CD4-positive, alpha-beta T cell (primary cell): ENCODE data around the gene SORL1. TPM values are rescaled to one million over a fixed set of nuclear protein-coding genes. Genes with fewer than 3 reads are reported as not detected.
A peak's percentile ranks its signal among the peaks of the same experiment; 100 is the strongest.

Experiments
- ATAC-seq: fragments of 200-7000 bp; cut with Tn5 transposase; one replicate; pipeline ENCODE4 v1.10.0; 2022; ENCODE audit warnings: mild to moderate bottlenecking; ENCODE audit not compliant: poor library complexity
- CTCF ChIA-PET: fragments of 350-600 bp; sonication (Branson Sonifier 250); formaldehyde crosslinking; loops from one replicate; lab custom pipeline; 2021; ENCODE audit warnings: antibody characterized with exemption, inconsistent platforms; lab: Charles Lee
- POLR2A ChIA-PET: fragments of 350-600 bp; sonication (Branson Sonifier 250); formaldehyde crosslinking; loops from one replicate; lab custom pipeline; 2021; ENCODE audit warnings: antibody characterized with exemption, inconsistent platforms; lab: Charles Lee
- DNase-seq, 14 experiments: peaks; one replicate each; pipeline ENCODE4 v3.0.0-alpha.2; 2013 to 2020; ENCODE audit warnings: mixed read lengths in 2 of 14
- H3K27ac ChIP-seq, 2 donors: one replicate each; pipeline versions ENCODE4 v1.5.1 to v1.7.0; 2013; ENCODE audit warnings: low read length in 2 of 2, low read depth in 1 of 2, mild to moderate bottlenecking in 1 of 2
- H3K27me3 ChIP-seq, 2 experiments: 1 replicate in 1 of 2; 2 replicates in 1 of 2; pipeline versions ENCODE4 v1.6.1 to v1.7.0; 2013; ENCODE audit warnings: low read length in 2 of 2, control low read depth in 1 of 2, mild to moderate bottlenecking in 1 of 2, moderate library complexity in 1 of 2; ENCODE audit not compliant: insufficient read depth in 2 of 2, control insufficient read depth in 1 of 2
- H3K36me3 ChIP-seq: one replicate; pipeline ENCODE4 v1.6.1; 2013; ENCODE audit warnings: low read length, control low read depth; ENCODE audit not compliant: insufficient read depth
- H3K4me1 ChIP-seq: one replicate; pipeline ENCODE4 v1.6.1; 2013; ENCODE audit warnings: low read length, control low read depth; ENCODE audit not compliant: insufficient read depth
- H3K4me3 ChIP-seq: one replicate; pipeline ENCODE4 v1.5.1; 2013; ENCODE audit warnings: mild to moderate bottlenecking, low read length, moderate library complexity
- H3K9me3 ChIP-seq, 2 experiments: 1 replicate in 1 of 2; 2 replicates in 1 of 2; pipeline versions ENCODE4 v1.6.1 to v1.7.0; 2013; ENCODE audit warnings: low read length in 2 of 2, mild to moderate bottlenecking in 2 of 2, control low read depth in 1 of 2, moderate library complexity in 1 of 2; ENCODE audit not compliant: control insufficient read depth in 1 of 2, insufficient read depth in 1 of 2
- H3K27ac Mint-ChIP-seq: one replicate; pipeline ENCODE4 v1.8.0; 2020; ENCODE audit warnings: mixed read lengths
- H3K27me3 Mint-ChIP-seq: one replicate; pipeline ENCODE4 v1.8.0; 2021; ENCODE audit warnings: mixed read lengths
- H3K36me3 Mint-ChIP-seq: one replicate; pipeline ENCODE4 v1.8.0; 2021; ENCODE audit warnings: low read depth, mixed read lengths
- H3K4me1 Mint-ChIP-seq: one replicate; pipeline ENCODE4 v1.8.0; 2021; ENCODE audit warnings: low read depth, mixed read lengths
- H3K4me3 Mint-ChIP-seq: one replicate; pipeline ENCODE4 v1.8.0; 2020; ENCODE audit warnings: mild to moderate bottlenecking, mixed read lengths
- H3K9me3 Mint-ChIP-seq: one replicate; pipeline ENCODE4 v1.8.0; 2020; ENCODE audit warnings: mixed read lengths
- intact Hi-C, 2 experiments: fragments of 100-400 bp; cut with DNase I in 1 of 2; cut with micrococcal nuclease in 1 of 2; formaldehyde crosslinking; loops; one replicate each; pipeline versions ENCODE4 v1.15.1 to v1.9.0; 2023 to 2025; cut with DNase I, micrococcal nuclease
- total RNA-seq, 174 experiments: library from RNA in 2 of 174; stranded (reverse) in 2 of 174; gene quantifications; one replicate each; pipeline ENCODE4 v1.2.3 and lab custom pipeline; 2021 to 2026
- TF ChIP-seq, protein P1 (sequence below): fragments of 200-600 bp; IDR thresholded peaks from one replicate; pipeline ENCODE4 v1.8.0; 2022; ENCODE audit warnings: antibody characterized with exemption, mild to moderate bottlenecking

SORL1 gene
- total RNA-seq, 2 experiments from 2014 or later: 235 to 241 TPM

DNA sequence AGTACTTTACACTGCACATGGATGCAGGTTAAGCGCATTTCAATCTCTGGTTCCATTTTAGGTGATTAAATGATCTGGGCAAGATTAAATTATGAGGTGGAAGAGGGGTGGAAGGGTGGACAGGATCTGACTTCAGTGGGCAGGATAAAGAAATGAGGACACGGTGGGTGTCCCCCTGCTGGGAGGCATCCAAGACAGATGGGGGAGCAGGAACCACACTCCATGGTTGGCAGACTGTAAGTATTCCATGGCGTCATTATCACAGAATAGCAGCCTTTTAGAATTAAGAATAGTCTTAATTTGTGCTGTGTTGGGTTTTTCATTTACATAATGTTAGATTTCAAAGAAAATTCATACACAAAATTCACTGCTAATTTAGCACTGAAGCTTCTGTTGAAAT is 7.6 kb upstream of the SORL1 start:
- POLR2A ChIA-PET: interaction anchor here (0.6 to 10.6 kb wide), 4 partner anchors 8 to 27 kb away, joined by 3 to 326 read pairs (median 4); partner anchors contain the start of gene SORL1-AS1
- peaks cover 54% of the 10 kb centered on the region for H3K4me1 ChIP-seq

DNA sequence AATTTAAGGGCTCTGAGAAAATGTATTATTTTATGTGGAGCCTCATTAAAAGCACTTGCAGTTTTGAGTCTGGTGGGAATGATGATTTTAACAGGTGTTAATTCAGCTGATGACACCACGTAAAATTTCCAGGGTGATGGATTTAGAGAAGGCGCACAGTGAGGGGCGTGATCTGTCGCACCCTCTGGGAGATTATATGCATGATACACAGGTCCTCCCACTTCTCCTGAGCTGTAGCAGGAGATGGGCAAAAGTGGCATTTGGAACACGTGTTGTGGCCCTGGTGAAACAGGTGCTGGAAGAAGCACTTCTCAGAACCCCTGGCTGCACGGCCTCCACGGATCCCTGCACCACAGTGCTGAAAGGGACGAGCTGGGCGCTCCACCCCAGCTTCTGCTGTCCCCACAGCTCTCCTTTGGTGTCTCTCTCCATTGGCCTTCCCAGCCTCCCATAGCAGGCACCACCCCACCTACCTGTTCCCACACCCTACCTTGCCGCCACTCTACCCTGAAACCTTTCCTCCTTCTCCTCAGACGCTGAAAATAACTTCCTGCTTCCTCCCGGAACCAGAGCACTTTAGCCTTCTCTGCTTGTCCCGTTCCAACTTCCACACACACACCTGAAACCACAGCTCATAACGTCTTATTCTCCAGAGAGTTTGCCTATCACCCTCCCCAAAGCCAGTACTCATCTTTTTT is 6.9 kb upstream of the SORL1 start:
- TF ChIP-seq, protein P1, sequence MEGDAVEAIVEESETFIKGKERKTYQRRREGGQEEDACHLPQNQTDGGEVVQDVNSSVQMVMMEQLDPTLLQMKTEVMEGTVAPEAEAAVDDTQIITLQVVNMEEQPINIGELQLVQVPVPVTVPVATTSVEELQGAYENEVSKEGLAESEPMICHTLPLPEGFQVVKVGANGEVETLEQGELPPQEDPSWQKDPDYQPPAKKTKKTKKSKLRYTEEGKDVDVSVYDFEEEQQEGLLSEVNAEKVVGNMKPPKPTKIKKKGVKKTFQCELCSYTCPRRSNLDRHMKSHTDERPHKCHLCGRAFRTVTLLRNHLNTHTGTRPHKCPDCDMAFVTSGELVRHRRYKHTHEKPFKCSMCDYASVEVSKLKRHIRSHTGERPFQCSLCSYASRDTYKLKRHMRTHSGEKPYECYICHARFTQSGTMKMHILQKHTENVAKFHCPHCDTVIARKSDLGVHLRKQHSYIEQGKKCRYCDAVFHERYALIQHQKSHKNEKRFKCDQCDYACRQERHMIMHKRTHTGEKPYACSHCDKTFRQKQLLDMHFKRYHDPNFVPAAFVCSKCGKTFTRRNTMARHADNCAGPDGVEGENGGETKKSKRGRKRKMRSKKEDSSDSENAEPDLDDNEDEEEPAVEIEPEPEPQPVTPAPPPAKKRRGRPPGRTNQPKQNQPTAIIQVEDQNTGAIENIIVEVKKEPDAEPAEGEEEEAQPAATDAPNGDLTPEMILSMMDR: no peak
- POLR2A ChIA-PET: interaction anchor here (0.6 to 10.6 kb wide), 6 partner anchors 8 to 49 kb away, joined by 3 to 326 read pairs (median 4); partner anchors contain the start of gene SORL1-AS1

More for the DNA sequence above, 7.6 kb upstream of the SORL1 start:
- Mint-ChIP-seq H3K4me3 (peak overlapping the region; percentile 40), H3K27ac (peak overlapping the region; percentile 92), H3K27me3 (no peaks in the 10 kb centered on the region), H3K36me3 (peaks cover 60% of the 10 kb centered on the region), H3K4me1 (peaks cover 83% of the 10 kb centered on the region), H3K9me3 (no peaks in the 10 kb centered on the region)
- H3K9me3 ChIP-seq: peaks cover 0 to 9% of the 10 kb centered on the region in 2 experiments
- intact Hi-C loops: no loop called here
- H3K4me3 ChIP-seq: no peak overlapping the region
- ATAC-seq (no peak), DNase-seq (no peak)
- H3K27me3 ChIP-seq: no peaks in the 10 kb centered on the region
- CTCF ChIA-PET: interaction anchor here (0.9 to 1.2 kb wide), 2 partner anchors 94 to 108 kb away, joined by 3 read pairs; no protein-coding TSS in a partner anchor
- no peak overlapping the region for H3K27ac ChIP-seq
- H3K36me3 ChIP-seq: peaks cover 22% of the 10 kb centered on the region
- TF ChIP-seq, protein P1: no peak

DNA sequence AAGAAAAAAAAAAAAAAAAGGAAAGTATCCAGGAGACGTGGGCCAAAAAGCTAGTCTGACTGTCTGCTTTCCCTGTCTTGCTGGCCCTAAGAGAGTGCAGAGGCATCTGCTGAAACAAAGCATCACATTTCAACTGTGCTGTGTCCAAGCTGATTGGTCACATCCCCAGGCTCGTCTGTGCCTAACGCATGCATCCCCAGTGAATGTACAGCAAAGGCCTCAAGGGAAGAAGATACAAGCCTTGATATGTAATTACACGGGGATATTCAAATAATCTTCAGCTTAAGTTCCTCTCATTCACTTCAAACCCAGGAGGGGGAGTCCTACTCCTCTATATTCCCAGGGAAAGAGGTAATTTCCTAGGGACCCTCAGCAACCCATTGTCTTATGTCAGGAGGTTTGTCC is 5.4 kb upstream of the SORL1 start:
- Histone ChIP-seq H3K36me3 (peaks cover 22% of the 10 kb centered on the region), H3K9me3 (peaks cover 0 to 9% of the 10 kb centered on the region in 2 experiments), H3K4me1 (peaks cover 74% of the 10 kb centered on the region), H3K4me3 (no peak overlapping the region), H3K27me3 (no peaks in the 10 kb centered on the region), H3K27ac (peak overlapping the region in 1 of 2 donors; percentile 20)
- intact Hi-C loops: no loop called here
- no peaks in the 10 kb centered on the region for H3K9me3 Mint-ChIP-seq
- CTCF ChIA-PET: interaction anchor here (0.9 to 1.4 kb wide), 2 partner anchors 10 to 46 kb away, joined by 3 to 4 read pairs; no protein-coding TSS in a partner anchor
- TF ChIP-seq, protein P1: no peak
- ATAC-seq (no peak), DNase-seq (no peak)
- H3K27ac Mint-ChIP-seq: peak overlapping the region; percentile 92
- POLR2A ChIA-PET: interaction anchor here (0.6 to 10.6 kb wide), 6 partner anchors 17 to 84 kb away, joined by 3 to 326 read pairs (median 5); no protein-coding TSS in a partner anchor
- peaks cover 92% of the 10 kb centered on the region for H3K4me1 Mint-ChIP-seq
- peak overlapping the region; percentile 65 for H3K4me3 Mint-ChIP-seq
- no peaks in the 10 kb centered on the region for H3K27me3 Mint-ChIP-seq
- H3K36me3 Mint-ChIP-seq: peaks cover 75% of the 10 kb centered on the region

More for the DNA sequence above, 6.9 kb upstream of the SORL1 start:
- Mint-ChIP-seq H3K9me3 (no peaks in the 10 kb centered on the region), H3K27ac (peak overlapping the region; percentile 92), H3K27me3 (no peaks in the 10 kb centered on the region), H3K4me3 (peak overlapping the region; percentile 69), H3K36me3 (peaks cover 65% of the 10 kb centered on the region), H3K4me1 (peaks cover 90% of the 10 kb centered on the region)
- DNase-seq (peak in 1 of 14 experiments; percentile 18), ATAC-seq (no peak)
- intact Hi-C loops: no loop called here
- CTCF ChIA-PET: interaction anchor here (0.9 to 1.2 kb wide), 2 partner anchors 93 to 107 kb away, joined by 3 read pairs; no protein-coding TSS in a partner anchor
- Histone ChIP-seq H3K9me3 (peaks cover 0 to 9% of the 10 kb centered on the region in 2 experiments), H3K27me3 (no peaks in the 10 kb centered on the region), H3K4me3 (no peak overlapping the region), H3K27ac (peak overlapping the region; percentile 23 to 37), H3K36me3 (peaks cover 22% of the 10 kb centered on the region), H3K4me1 (peaks cover 61% of the 10 kb centered on the region)
